ENCODE measurements around the gene ZDBF2.

DNA sequence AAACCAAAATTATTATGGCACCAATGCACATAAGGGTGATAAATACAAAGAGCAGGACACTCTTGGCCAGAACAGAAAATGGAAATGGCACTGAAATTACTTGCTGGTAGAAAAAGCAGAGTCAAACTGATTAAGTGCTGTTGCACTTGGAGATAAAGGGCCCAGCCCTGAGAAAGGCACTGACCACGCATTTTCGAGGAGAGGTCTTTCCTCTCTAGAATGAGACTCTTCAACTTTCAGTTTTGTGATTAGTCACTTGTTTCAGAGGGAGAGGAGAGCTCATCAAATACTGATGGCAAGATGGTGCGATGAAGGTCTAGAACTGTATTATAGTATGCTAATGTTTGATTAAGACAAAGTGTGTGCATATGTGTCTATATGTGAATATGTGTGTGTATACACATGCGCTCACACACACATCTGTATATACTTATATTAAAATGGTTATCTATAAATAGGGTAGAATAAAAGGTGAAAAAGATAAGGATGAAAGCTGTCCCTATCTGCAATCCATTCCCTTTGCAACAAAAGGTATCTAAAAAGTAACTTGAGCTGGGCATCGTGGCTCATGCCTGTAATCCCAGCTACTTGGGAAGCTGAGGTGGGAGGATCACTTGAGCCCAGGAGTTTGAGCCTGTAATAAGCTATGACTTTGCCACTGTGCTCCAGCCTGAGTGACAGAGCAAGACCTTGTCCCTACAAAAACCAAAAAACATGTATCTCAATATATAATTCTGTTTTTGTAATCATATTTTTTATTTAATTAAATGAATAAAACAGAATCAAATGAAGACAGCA is 48.8 kb upstream of the ZDBF2 start:
- TF ChIP-seq, protein P1, sequence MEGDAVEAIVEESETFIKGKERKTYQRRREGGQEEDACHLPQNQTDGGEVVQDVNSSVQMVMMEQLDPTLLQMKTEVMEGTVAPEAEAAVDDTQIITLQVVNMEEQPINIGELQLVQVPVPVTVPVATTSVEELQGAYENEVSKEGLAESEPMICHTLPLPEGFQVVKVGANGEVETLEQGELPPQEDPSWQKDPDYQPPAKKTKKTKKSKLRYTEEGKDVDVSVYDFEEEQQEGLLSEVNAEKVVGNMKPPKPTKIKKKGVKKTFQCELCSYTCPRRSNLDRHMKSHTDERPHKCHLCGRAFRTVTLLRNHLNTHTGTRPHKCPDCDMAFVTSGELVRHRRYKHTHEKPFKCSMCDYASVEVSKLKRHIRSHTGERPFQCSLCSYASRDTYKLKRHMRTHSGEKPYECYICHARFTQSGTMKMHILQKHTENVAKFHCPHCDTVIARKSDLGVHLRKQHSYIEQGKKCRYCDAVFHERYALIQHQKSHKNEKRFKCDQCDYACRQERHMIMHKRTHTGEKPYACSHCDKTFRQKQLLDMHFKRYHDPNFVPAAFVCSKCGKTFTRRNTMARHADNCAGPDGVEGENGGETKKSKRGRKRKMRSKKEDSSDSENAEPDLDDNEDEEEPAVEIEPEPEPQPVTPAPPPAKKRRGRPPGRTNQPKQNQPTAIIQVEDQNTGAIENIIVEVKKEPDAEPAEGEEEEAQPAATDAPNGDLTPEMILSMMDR (IDR thresholded peaks at IDR 0.05; ENCODE audit: low read depth, low read length, poor library complexity, severe bottlenecking), result no peak
- TF ChIP-seq EZH2phosphoT487 (IDR thresholded peaks at IDR 0.05; ENCODE audit: borderline replicate concordance, low read length), result no peak

All from DOHH2 (cell line).